H9 (cell line): ENCODE results near the gene LSMEM2. TPM values are rescaled to one million over a fixed set of nuclear protein-coding genes. Genes with fewer than 3 reads are reported as not detected.

ENCODE experiments used
- DNase-seq: peaks from one replicate; pipeline ENCODE4 v3.0.0-alpha.2; 2017
- H2AFZ ChIP-seq: one replicate; pipeline ENCODE4 v1.6.1; 2013; ENCODE audit warnings: mild to moderate bottlenecking, low read length, control low read depth, moderate library complexity
- H2AK5ac ChIP-seq: 2 replicates; pipeline ENCODE4 v1.6.1; 2013; ENCODE audit warnings: low read length, control low read depth, mixed read lengths; ENCODE audit not compliant: insufficient read length
- H2BK120ac ChIP-seq: one replicate; pipeline ENCODE4 v1.6.1; 2013; ENCODE audit warnings: low read depth, mild to moderate bottlenecking, low read length, control low read depth, inconsistent platforms; ENCODE audit not compliant: poor library complexity, severe bottlenecking
- H2BK12ac ChIP-seq: 2 replicates; pipeline ENCODE4 v1.6.1; 2013; ENCODE audit warnings: low read length, control low read depth, mixed read lengths, low read depth; ENCODE audit not compliant: insufficient read length
- H2BK15ac ChIP-seq: 2 replicates; pipeline ENCODE4 v1.6.1; 2013; ENCODE audit warnings: low read depth, low read length, control low read depth
- H2BK20ac ChIP-seq: one replicate; pipeline ENCODE4 v1.6.1; 2013; ENCODE audit warnings: low read depth, mild to moderate bottlenecking, low read length, control low read depth, inconsistent platforms; ENCODE audit not compliant: poor library complexity, severe bottlenecking
- H2BK5ac ChIP-seq: 2 replicates; pipeline ENCODE4 v1.6.1; 2013; ENCODE audit warnings: low read length, control low read depth, mixed read lengths; ENCODE audit not compliant: insufficient read length
- H3K14ac ChIP-seq: 2 replicates; pipeline ENCODE4 v1.6.1; 2013; ENCODE audit warnings: low read length, control low read depth; ENCODE audit not compliant: insufficient read depth
- H3K18ac ChIP-seq: 2 replicates; pipeline ENCODE4 v1.6.1; 2013; ENCODE audit warnings: low read depth, mild to moderate bottlenecking, mixed read lengths, low read length, control low read depth; ENCODE audit not compliant: insufficient read length
- H3K23ac ChIP-seq: 2 replicates; pipeline ENCODE4 v1.6.1; 2013; ENCODE audit warnings: low read length, control low read depth, mixed read lengths, low read depth; ENCODE audit not compliant: insufficient read length
- H3K23me2 ChIP-seq: 2 replicates; pipeline ENCODE4 v1.6.1; 2013; ENCODE audit warnings: low read depth, mild to moderate bottlenecking, mixed read lengths, low read length, control low read depth; ENCODE audit not compliant: insufficient read length, poor library complexity, severe bottlenecking
- H3K27ac ChIP-seq: 2 replicates; pipeline ENCODE4 v1.5.1; 2013; ENCODE audit warnings: low read length, control low read depth, mixed read lengths, low read depth; ENCODE audit not compliant: insufficient read length
- H3K27me3 ChIP-seq: 2 replicates; pipeline ENCODE4 v1.6.1; 2013; ENCODE audit warnings: low read length, control low read depth, inconsistent platforms; ENCODE audit not compliant: insufficient read depth
- H3K4ac ChIP-seq: 2 replicates; pipeline ENCODE4 v1.6.1; 2013; ENCODE audit warnings: low read depth, mild to moderate bottlenecking, control low read depth, inconsistent platforms, low read length, moderate library complexity
- H3K4me1 ChIP-seq: 2 replicates; pipeline ENCODE4 v1.6.1; 2013; ENCODE audit warnings: low read length, control low read depth, inconsistent platforms; ENCODE audit not compliant: insufficient read depth
- H3K4me2 ChIP-seq: 2 replicates; pipeline ENCODE4 v1.6.1; 2013; ENCODE audit warnings: low read length, control low read depth, mixed read lengths; ENCODE audit not compliant: insufficient read length, insufficient read depth
- H3K56ac ChIP-seq: 2 replicates; pipeline ENCODE4 v1.6.1; 2013; ENCODE audit warnings: low read depth, mild to moderate bottlenecking, mixed read lengths, low read length, control low read depth; ENCODE audit not compliant: insufficient read length
- H3K79me1 ChIP-seq: 2 replicates; pipeline ENCODE4 v1.6.1; 2013; ENCODE audit warnings: low read depth, mild to moderate bottlenecking, moderate library complexity, low read length, control low read depth, inconsistent platforms; ENCODE audit not compliant: insufficient read depth, poor library complexity, severe bottlenecking
- H3K79me2 ChIP-seq: 2 replicates; pipeline ENCODE4 v1.6.1; 2013; ENCODE audit warnings: low read length, control low read depth, inconsistent platforms; ENCODE audit not compliant: insufficient read depth
- H3K9ac ChIP-seq: 2 replicates; pipeline ENCODE4 v1.6.1; 2013; ENCODE audit warnings: low read length, control low read depth, mixed read lengths; ENCODE audit not compliant: insufficient read length; ENCODE audit errors: extremely low read depth
- H3K9me3 ChIP-seq: one replicate; pipeline ENCODE4 v1.6.1; 2013; ENCODE audit warnings: low read depth, low read length, inconsistent platforms; ENCODE audit not compliant: control insufficient read depth
- H3T11ph ChIP-seq: one replicate; pipeline ENCODE4 v1.6.1; 2013; ENCODE audit warnings: mild to moderate bottlenecking, low read length, control low read depth, inconsistent platforms
- H4K20me1 ChIP-seq: one replicate; pipeline ENCODE4 v1.6.1; 2013; ENCODE audit not compliant: control insufficient read depth, insufficient read length, insufficient read depth
- H4K5ac ChIP-seq: 2 replicates; pipeline ENCODE4 v1.6.1; 2013; ENCODE audit warnings: low read depth, mild to moderate bottlenecking, mixed read lengths, low read length, control low read depth; ENCODE audit not compliant: insufficient read length
- H4K8ac ChIP-seq: replicated peaks from 2 replicates; pipeline ENCODE4 v1.6.1; 2013; ENCODE audit warnings: low read length, control low read depth, mixed read lengths, low read depth; ENCODE audit not compliant: insufficient read length
- H4K91ac ChIP-seq: 2 replicates; pipeline ENCODE4 v1.6.1; 2013; ENCODE audit warnings: low read depth, mild to moderate bottlenecking, moderate library complexity, mixed read lengths, low read length, control low read depth; ENCODE audit not compliant: insufficient read length
- H3K27ac Mint-ChIP-seq, 3 experiments: 2 replicates in 2 of 3; 3 replicates in 1 of 3; pipeline ENCODE4 v1.8.0; 2020 to 2021; ENCODE audit warnings: mixed read lengths in 3 of 3, mild to moderate bottlenecking in 1 of 3, moderate library complexity in 1 of 3
- H3K27me3 Mint-ChIP-seq: 2 replicates; pipeline ENCODE4 v1.8.0; 2021; ENCODE audit warnings: low read depth, mild to moderate bottlenecking, moderate library complexity, mixed read lengths
- H3K36me3 Mint-ChIP-seq, 3 experiments: 2 replicates in 2 of 3; 3 replicates in 1 of 3; pipeline ENCODE4 v1.8.0; 2020 to 2021; ENCODE audit warnings: low read depth in 3 of 3, mixed read lengths in 3 of 3; ENCODE audit not compliant: insufficient read depth in 1 of 3
- H3K4me1 Mint-ChIP-seq, 2 experiments: 2 replicates each; pipeline ENCODE4 v1.8.0; 2020; ENCODE audit warnings: mixed read lengths in 2 of 2
- H3K4me3 Mint-ChIP-seq, 2 experiments: 2 replicates in 1 of 2; 3 replicates in 1 of 2; pipeline ENCODE4 v1.8.0; 2020 to 2021; ENCODE audit warnings: mild to moderate bottlenecking in 2 of 2, mixed read lengths in 2 of 2, moderate library complexity in 1 of 2
- H3K9me3 Mint-ChIP-seq, 2 experiments: 2 replicates in 1 of 2; 3 replicates in 1 of 2; pipeline ENCODE4 v1.8.0; 2020; ENCODE audit warnings: mild to moderate bottlenecking in 2 of 2, mixed read lengths in 2 of 2, moderate library complexity in 1 of 2
- CTCF ChIP-seq: fragments of 200-600 bp; sonication (generic); conservative IDR thresholded peaks from 3 replicates; pipeline ENCODE4 v1.8.0; 2021; ENCODE audit warnings: antibody characterized with exemption, mild to moderate bottlenecking
- WGBS: extraction: QIAGEN DNeasy Blood & Tissue Kit; methylation state at CpG from one replicate; pipeline ENCODE4 v1.1.7; 2013; ENCODE audit warnings: missing lambda C conversion rate, low lambda C conversion rate, mixed read lengths; ENCODE audit not compliant: insufficient read length; ENCODE audit errors: extremely low coverage; 5-methylcytosine and 5-hydroxymethylcytosine counted together
- total RNA-seq: library from RNA; stranded (reverse); gene quantifications from 2 replicates; pipeline ENCODE4 v1.2.1, GENCODE V29; 2021

LSMEM2 gene
- total RNA-seq, 1 experiment from 2014 or later: 0.50 TPM

GRCh38 chr3:50275996-50276761, 2.7 kb upstream of the LSMEM2 start:
- TF ChIP-seq CTCF: no peak
- H3K23ac ChIP-seq: no peak overlapping the region
- peaks cover 27 to 34% of the 10 kb centered on the region in 2 experiments for H3K4me1 Mint-ChIP-seq
- no peak overlapping the region for H2BK15ac ChIP-seq
- peaks cover 10% of the 10 kb centered on the region for H3K23me2 ChIP-seq
- H4K91ac ChIP-seq: no peak overlapping the region
- H3T11ph ChIP-seq: no peak overlapping the region
- peak overlapping the region; percentile 57 to 78 for H3K4me3 Mint-ChIP-seq
- H3K27ac Mint-ChIP-seq: peak overlapping the region in 1 of 3 experiments; percentile 34; a peak in 1 of 7 replicates
- H3K9ac ChIP-seq: no peak overlapping the region
- no peak overlapping the region for H3K14ac ChIP-seq
- no peak overlapping the region for H2BK5ac ChIP-seq
- no peaks in the 10 kb centered on the region; a peak in 1 of 7 replicates for H3K36me3 Mint-ChIP-seq
- H2BK20ac ChIP-seq: no peak overlapping the region
- DNase-seq: peak; percentile 82
- no peak overlapping the region for H3K4me2 ChIP-seq
- no peaks in the 10 kb centered on the region for H3K9me3 ChIP-seq
- no peaks in the 10 kb centered on the region for H3K79me1 ChIP-seq
- no peaks in the 10 kb centered on the region for H3K4me1 ChIP-seq
- H2BK120ac ChIP-seq: no peak overlapping the region
- H4K8ac ChIP-seq: no peak overlapping the region
- peaks cover 57% of the 10 kb centered on the region for H3K27me3 Mint-ChIP-seq
- H4K5ac ChIP-seq: no peak overlapping the region
- WGBS: no CpG with 5 or more reads among the region's 79 CpGs
- no peaks in the 10 kb centered on the region; a peak in 1 of 5 replicates for H3K9me3 Mint-ChIP-seq
- H3K18ac ChIP-seq: no peak overlapping the region
- H3K79me2 ChIP-seq: no peaks in the 10 kb centered on the region
- H3K56ac ChIP-seq: no peak overlapping the region
- H3K4ac ChIP-seq: no peak overlapping the region
- no peak overlapping the region for H3K27ac ChIP-seq
- H3K27me3 ChIP-seq: peaks cover 16% of the 10 kb centered on the region; the same call in 1 of the 2 replicates
- H2AFZ ChIP-seq: no peak overlapping the region
- H4K20me1 ChIP-seq: no peaks in the 10 kb centered on the region
- no peak overlapping the region for H2BK12ac ChIP-seq
- no peak overlapping the region for H2AK5ac ChIP-seq
